Measurements from ENCODE around the gene TPMT.

TPMT gene

DNA sequence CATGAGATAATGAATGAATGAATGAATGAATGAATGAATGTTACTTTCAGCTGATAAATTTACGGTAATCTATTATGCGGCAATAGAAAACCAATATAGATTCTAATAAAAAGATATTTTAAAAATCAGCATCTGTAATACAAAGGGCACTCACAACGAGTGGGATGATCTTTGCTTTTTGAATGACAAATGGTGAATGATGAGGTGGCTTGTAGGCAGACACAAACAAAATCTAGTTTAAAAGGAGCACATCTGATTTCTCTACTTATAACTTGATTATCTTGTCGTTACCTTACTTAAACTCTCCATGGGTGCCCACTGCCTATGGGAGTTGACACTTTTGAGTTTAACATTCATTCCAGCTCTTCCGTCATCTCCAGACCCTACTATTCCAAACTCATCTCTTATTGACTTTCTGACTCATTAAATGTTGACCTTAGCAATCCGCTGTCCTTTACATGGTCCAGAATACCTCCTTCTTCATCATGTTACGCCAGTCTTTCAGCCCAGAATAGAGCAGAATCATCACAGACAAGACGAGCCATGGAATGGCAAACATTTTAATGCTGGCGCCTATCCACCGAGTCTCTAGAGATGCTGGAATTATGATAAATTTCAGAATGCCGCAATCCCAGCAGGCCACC, 73.7 kb downstream of the TPMT start:
- in situ Hi-C loops (cut with MboI; ENCODE audit: low pct_unique_long_range_greater_than_20kb, low sequenced_read_pairs) = no loop called here
- no peak for DNase-seq

DNA sequence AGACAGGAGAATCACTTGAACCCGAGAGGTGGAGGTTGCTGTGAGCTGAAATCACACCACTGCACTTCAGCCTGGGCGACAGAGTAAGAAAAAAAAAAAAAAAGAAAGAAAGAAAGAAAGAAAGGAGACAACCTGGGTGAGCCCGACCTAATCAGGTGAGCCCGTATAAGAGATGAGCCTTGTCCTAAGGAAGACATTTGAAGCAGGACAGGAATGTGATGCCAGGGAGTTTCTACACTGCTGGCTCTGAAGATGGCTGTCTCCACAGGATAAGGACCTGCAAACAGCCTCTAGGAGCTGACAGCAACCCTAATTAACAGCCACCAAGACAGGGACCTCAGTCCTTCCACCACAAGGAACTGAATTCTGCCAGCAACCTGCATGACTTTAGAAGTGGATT, 74.3 kb downstream of the TPMT start:
- DNase-seq = no peak
- in situ Hi-C loops (cut with MboI; ENCODE audit: low pct_unique_long_range_greater_than_20kb, low sequenced_read_pairs) = no loop called here

DNA sequence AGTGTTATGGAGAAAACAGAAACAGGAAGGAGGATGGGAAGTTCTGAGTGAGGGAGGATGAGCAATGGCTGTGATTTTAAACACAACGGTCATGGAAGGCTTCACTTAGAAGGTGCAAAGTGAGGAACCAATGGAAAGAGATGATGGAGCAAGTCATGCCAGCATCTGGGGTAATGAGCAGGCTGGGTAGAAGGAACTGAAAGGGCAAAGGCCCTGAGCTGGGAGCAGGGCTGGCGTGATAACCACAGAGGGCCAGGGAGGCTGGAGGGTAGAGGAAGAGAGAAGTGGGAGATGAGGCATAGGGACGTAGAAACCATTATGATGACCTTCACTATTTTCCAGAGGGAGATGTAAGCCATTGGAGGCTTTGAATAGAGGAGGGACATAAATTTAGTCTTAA, 76.0 kb downstream of the TPMT start:
- in situ Hi-C loops (cut with MboI; ENCODE audit: low pct_unique_long_range_greater_than_20kb, low sequenced_read_pairs) = no loop called here
- DNase-seq = no peak
